ENCODE measurements around the gene HES5. TPM values are rescaled to one million over a fixed set of nuclear protein-coding genes. Genes with fewer than 3 reads are reported as not detected.

HES5 gene
- total and polyA plus RNA-seq, 2 of the 4 experiments (the other 2 are of a cell fraction) = not detected

DNA sequence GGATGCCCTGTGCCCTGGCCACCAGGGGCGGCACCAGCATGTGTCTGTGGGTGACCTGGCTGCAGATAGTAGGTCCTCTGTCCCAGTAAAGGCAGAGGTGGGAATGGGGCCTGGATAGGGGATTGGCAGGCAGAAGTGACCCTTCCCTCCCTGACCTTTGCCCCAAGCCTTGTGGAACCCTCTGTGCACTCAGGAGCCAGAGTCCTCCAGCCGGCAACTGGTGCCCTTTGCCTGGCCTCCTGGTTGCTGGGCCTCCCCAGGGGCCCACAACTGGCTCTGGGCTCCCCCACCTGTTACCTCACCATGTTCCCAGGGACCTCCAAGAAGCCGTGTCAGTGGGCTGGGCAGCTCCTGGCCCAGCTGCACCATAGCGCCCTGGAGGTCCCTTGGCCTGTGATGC, 44.0 kb downstream of the HES5 start:
- no peak overlapping the region for H2BK20ac ChIP-seq (ENCODE audit: low read depth, low read length)
- intact Hi-C loops (cut with micrococcal nuclease) = no loop called here
- CTCF ChIA-PET = no interaction called here
- no peak overlapping the region for H4K8ac ChIP-seq (ENCODE audit: low read depth in 2 of 2, low read length in 2 of 2)
- WGBS, 2 experiments (ENCODE audit: extremely low coverage in 2 of 2, insufficient read length in 1 of 2) = no CpG with 5 or more reads among the region's 4 CpGs
- TF ChIP-seq, protein P1, sequence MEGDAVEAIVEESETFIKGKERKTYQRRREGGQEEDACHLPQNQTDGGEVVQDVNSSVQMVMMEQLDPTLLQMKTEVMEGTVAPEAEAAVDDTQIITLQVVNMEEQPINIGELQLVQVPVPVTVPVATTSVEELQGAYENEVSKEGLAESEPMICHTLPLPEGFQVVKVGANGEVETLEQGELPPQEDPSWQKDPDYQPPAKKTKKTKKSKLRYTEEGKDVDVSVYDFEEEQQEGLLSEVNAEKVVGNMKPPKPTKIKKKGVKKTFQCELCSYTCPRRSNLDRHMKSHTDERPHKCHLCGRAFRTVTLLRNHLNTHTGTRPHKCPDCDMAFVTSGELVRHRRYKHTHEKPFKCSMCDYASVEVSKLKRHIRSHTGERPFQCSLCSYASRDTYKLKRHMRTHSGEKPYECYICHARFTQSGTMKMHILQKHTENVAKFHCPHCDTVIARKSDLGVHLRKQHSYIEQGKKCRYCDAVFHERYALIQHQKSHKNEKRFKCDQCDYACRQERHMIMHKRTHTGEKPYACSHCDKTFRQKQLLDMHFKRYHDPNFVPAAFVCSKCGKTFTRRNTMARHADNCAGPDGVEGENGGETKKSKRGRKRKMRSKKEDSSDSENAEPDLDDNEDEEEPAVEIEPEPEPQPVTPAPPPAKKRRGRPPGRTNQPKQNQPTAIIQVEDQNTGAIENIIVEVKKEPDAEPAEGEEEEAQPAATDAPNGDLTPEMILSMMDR (conservative IDR thresholded peaks at IDR 0.05; ENCODE audit: low read depth, low read length) = no peak
- TF ChIP-seq, protein P2, sequence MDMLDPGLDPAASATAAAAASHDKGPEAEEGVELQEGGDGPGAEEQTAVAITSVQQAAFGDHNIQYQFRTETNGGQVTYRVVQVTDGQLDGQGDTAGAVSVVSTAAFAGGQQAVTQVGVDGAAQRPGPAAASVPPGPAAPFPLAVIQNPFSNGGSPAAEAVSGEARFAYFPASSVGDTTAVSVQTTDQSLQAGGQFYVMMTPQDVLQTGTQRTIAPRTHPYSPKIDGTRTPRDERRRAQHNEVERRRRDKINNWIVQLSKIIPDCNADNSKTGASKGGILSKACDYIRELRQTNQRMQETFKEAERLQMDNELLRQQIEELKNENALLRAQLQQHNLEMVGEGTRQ (IDR thresholded peaks at IDR 0.05; ENCODE audit: low read depth, low read length) = no peak
- TF ChIP-seq CHD1 (IDR thresholded peaks at IDR 0.05; ENCODE audit: low read depth, low read length) (no peak), MAFK (IDR thresholded peaks at IDR 0.05; ENCODE audit: low read depth, low read length) (no peak), NFE2L2 (IDR thresholded peaks at IDR 0.05; ENCODE audit: low read depth, low read length) (no peak), MAZ (IDR thresholded peaks at IDR 0.05; ENCODE audit: borderline replicate concordance, low read depth, low read length) (no peak), RFX5 (IDR thresholded peaks at IDR 0.05; ENCODE audit: low read depth, low read length) (no peak), RAD21 (IDR thresholded peaks at IDR 0.05; ENCODE audit: low read length) (no peak), MXI1 (IDR thresholded peaks at IDR 0.05; ENCODE audit: borderline replicate concordance, low read depth, low read length) (no peak), SMC3 (IDR thresholded peaks at IDR 0.05; ENCODE audit: low read depth, low read length) (no peak)
- H3K36me3 ChIP-seq (ENCODE audit: control insufficient read depth, insufficient read depth, low read length) = no peaks in the 10 kb centered on the region
- H2AK5ac ChIP-seq (ENCODE audit: low read depth, low read length) = no peak overlapping the region
- H2BK5ac ChIP-seq (ENCODE audit: low read depth, low read length, poor library complexity, severe bottlenecking) = no peak overlapping the region
- POLR2A ChIA-PET (ENCODE audit: unreplicated experiment) = no interaction called here
- no peak overlapping the region for H3K56ac ChIP-seq (ENCODE audit: extremely low read depth, insufficient read depth, low read length)
- ATAC-seq (ENCODE audit: low read depth) (no peak), DNase-seq (no peak)
- no peak overlapping the region for H3K4me2 ChIP-seq (ENCODE audit: low read depth, low read length)
- in situ Hi-C loops (cut with MboI; ENCODE audit: low sequenced_read_pairs) = no loop called here
- H2BK120ac ChIP-seq (ENCODE audit: low read depth, low read length) = no peak overlapping the region
- no peaks in the 10 kb centered on the region for H4K20me1 ChIP-seq (ENCODE audit: insufficient read depth, low read length)
- no peak overlapping the region for H4K91ac ChIP-seq (ENCODE audit: insufficient read depth, low read depth, low read length)
- H3K4me1 ChIP-seq (ENCODE audit: control insufficient read depth, insufficient read depth, low read length) = no peaks in the 10 kb centered on the region
- no peak overlapping the region for H2AFZ ChIP-seq (replicated peaks; ENCODE audit: low read length, poor library complexity)
- H3K4ac ChIP-seq (ENCODE audit: low read depth, low read length) = no peak overlapping the region
- H3K14ac ChIP-seq (replicated peaks; ENCODE audit: low read depth, low read length) = no peak overlapping the region
- H3K18ac ChIP-seq (ENCODE audit: low read depth, low read length) = no peak overlapping the region
- H4K5ac ChIP-seq (ENCODE audit: low read depth, low read length) = no peak overlapping the region
- no peak overlapping the region for H2BK15ac ChIP-seq (ENCODE audit: low read depth, low read length)
- no peak overlapping the region for H2AK9ac ChIP-seq (replicated peaks; ENCODE audit: low read depth, low read length, poor library complexity)
- no peak overlapping the region for H3K27ac ChIP-seq (ENCODE audit: insufficient read depth, low read length)
- BruUV-seq (replicated peaks) = no TSS peak
- H3K79me1 ChIP-seq (ENCODE audit: low read depth in 1 of 2, low read length in 2 of 2) = no peaks in the 10 kb centered on the region
- H3K27me3 ChIP-seq (ENCODE audit: control insufficient read depth, insufficient read depth, low read length) = peaks cover 5% of the 10 kb centered on the region; the same call in 1 of the 2 replicates
- no peak overlapping the region for H3K4me3 ChIP-seq (ENCODE audit: insufficient read depth, low read depth, low read length)
- H3K23ac ChIP-seq (ENCODE audit: low read depth, low read length) = no peak overlapping the region
- H3K9me3 ChIP-seq (ENCODE audit: control insufficient read depth, insufficient read depth, low read length) = peaks cover 11% of the 10 kb centered on the region
- dilution Hi-C loops (cut with HindIII; ENCODE audit: low sequenced_read_pairs, unreplicated experiment) = no loop called here
- H3K9me1 ChIP-seq (ENCODE audit: insufficient read depth, low read length) = peaks cover 3% of the 10 kb centered on the region; the same call in 1 of the 2 replicates
- no peak overlapping the region for H3K9ac ChIP-seq (ENCODE audit: low read depth, low read length)
